ENCODE results near the gene WWOX. TPM values are rescaled to one million over a fixed set of nuclear protein-coding genes. Genes with fewer than 3 reads are reported as not detected.

The WWOX gene
- total RNA-seq, 1 experiment from 2014 or later: 35.6 TPM

GRCh38 chr16:78499399-78499798 is 399.9 kb downstream of the WWOX start:
- no peaks in the 10 kb centered on the region for H3K9me2 ChIP-seq (ENCODE audit: insufficient read depth)
- POLR2A ChIA-PET (ENCODE audit: unreplicated experiment): no interaction called here
- H3K9me3 ChIP-seq (ENCODE audit: insufficient read depth, low read depth): no peaks in the 10 kb centered on the region
- BruUV-seq (replicated peaks): no TSS peak
- intact Hi-C loops (cut with micrococcal nuclease; ENCODE audit: unreplicated experiment): no loop called here
- CTCF ChIA-PET: no interaction called here
- no peaks in the 10 kb centered on the region for H3K36me3 ChIP-seq (ENCODE audit: low read depth)
- no peaks in the 10 kb centered on the region for H3K27me3 ChIP-seq (ENCODE audit: insufficient read depth, low read depth)
- DNase-seq: no peak
- no peak overlapping the region for H3K27ac ChIP-seq
- H3K4me1 ChIP-seq (replicated peaks; ENCODE audit: insufficient read depth): no peaks in the 10 kb centered on the region
- H4K20me1 ChIP-seq (ENCODE audit: insufficient read depth): no peaks in the 10 kb centered on the region
- TF ChIP-seq EZH2 (IDR thresholded peaks at IDR 0.05; ENCODE audit: low read depth): no peak
- no peak for TF ChIP-seq CTCF (conservative IDR thresholded peaks at IDR 0.05)
- H2AFZ ChIP-seq: no peak overlapping the region
- no peaks in the 10 kb centered on the region for H3F3A ChIP-seq (ENCODE audit: insufficient read depth, low read depth)
- H3K4me2 ChIP-seq: no peak overlapping the region
- H3K4me3 ChIP-seq: no peak overlapping the region
- H3K79me2 ChIP-seq (ENCODE audit: low read depth): no peaks in the 10 kb centered on the region

- Histone ChIP-seq H3K27me3 (ENCODE audit: insufficient read depth, low read depth) (no peaks in the 10 kb centered on the region), H3K4me2 (no peak overlapping the region), H3K9me3 (ENCODE audit: insufficient read depth, low read depth) (no peaks in the 10 kb centered on the region), H3K9me2 (ENCODE audit: insufficient read depth) (no peaks in the 10 kb centered on the region), H3K4me3 (no peak overlapping the region), H3F3A (ENCODE audit: insufficient read depth, low read depth) (no peaks in the 10 kb centered on the region), H3K27ac (no peak overlapping the region), H4K20me1 (ENCODE audit: insufficient read depth) (no peaks in the 10 kb centered on the region), H3K36me3 (ENCODE audit: low read depth) (no peaks in the 10 kb centered on the region), H3K79me2 (ENCODE audit: low read depth) (no peaks in the 10 kb centered on the region), H2AFZ (no peak overlapping the region), H3K4me1 (replicated peaks; ENCODE audit: insufficient read depth) (no peaks in the 10 kb centered on the region)
- TF ChIP-seq EZH2 (IDR thresholded peaks at IDR 0.05; ENCODE audit: low read depth) (no peak), CTCF (conservative IDR thresholded peaks at IDR 0.05) (no peak)
- BruUV-seq (replicated peaks): no TSS peak
- intact Hi-C loops (cut with micrococcal nuclease; ENCODE audit: unreplicated experiment): no loop called here
- POLR2A ChIA-PET (ENCODE audit: unreplicated experiment): interaction anchor here (0.6 kb wide), 1 partner anchor 512 kb away, joined by 4 read pairs; no protein-coding TSS in a partner anchor
- DNase-seq: no peak
- CTCF ChIA-PET: no interaction called here
Observed at GRCh38 chr16:78500659-78501270, 401.3 kb downstream of the WWOX start.

- Histone ChIP-seq H2AFZ (no peak overlapping the region), H3K4me1 (replicated peaks; ENCODE audit: insufficient read depth) (no peaks in the 10 kb centered on the region), H3K9me2 (ENCODE audit: insufficient read depth) (no peaks in the 10 kb centered on the region), H3K4me2 (no peak overlapping the region), H3K4me3 (no peak overlapping the region), H3F3A (ENCODE audit: insufficient read depth, low read depth) (no peaks in the 10 kb centered on the region), H3K79me2 (ENCODE audit: low read depth) (no peaks in the 10 kb centered on the region), H4K20me1 (ENCODE audit: insufficient read depth) (no peaks in the 10 kb centered on the region), H3K27me3 (ENCODE audit: insufficient read depth, low read depth) (no peaks in the 10 kb centered on the region), H3K9me3 (ENCODE audit: insufficient read depth, low read depth) (no peaks in the 10 kb centered on the region), H3K27ac (no peak overlapping the region), H3K36me3 (ENCODE audit: low read depth) (no peaks in the 10 kb centered on the region)
- POLR2A ChIA-PET (ENCODE audit: unreplicated experiment): no interaction called here
- intact Hi-C loops (cut with micrococcal nuclease; ENCODE audit: unreplicated experiment): loop anchor here (2.0 kb wide), 2 partner anchors 545 to 759 kb away; no protein-coding TSS in a partner anchor
- DNase-seq: no peak
- CTCF ChIA-PET: interaction anchor here (0.5 kb wide), 1 partner anchor 45 kb away, joined by 3 read pairs; no protein-coding TSS in a partner anchor
- BruUV-seq (replicated peaks): no TSS peak
- TF ChIP-seq CTCF (conservative IDR thresholded peaks at IDR 0.05): no peak
- no peak for TF ChIP-seq EZH2 (IDR thresholded peaks at IDR 0.05; ENCODE audit: low read depth)
Observed at GRCh38 chr16:78501744-78502143, 402.3 kb downstream of the WWOX start.

All from PC-9 (cell line).